Smooth muscle cell (in vitro differentiated cells): ENCODE results near the gene CDH13. TPM values are rescaled to one million over a fixed set of nuclear protein-coding genes. Genes with fewer than 3 reads are reported as not detected.

Experiments
- DNase-seq: peaks from one replicate; lab custom pipeline; 2025; ENCODE audit not compliant: unreplicated experiment; lab: John Stamatoyannopoulos, UW
- H2AFZ ChIP-seq: fragments of 200-600 bp; sonication (generic); 2 replicates; pipeline ENCODE4 v1.6.0; 2016; ENCODE audit warnings: antibody characterized with exemption, low read depth, mild to moderate bottlenecking
- H3F3A ChIP-seq: fragments of 200-600 bp; sonication (generic); 2 replicates; pipeline ENCODE4 v1.6.0; 2017; ENCODE audit warnings: antibody characterized with exemption, low read depth
- H3K27ac ChIP-seq: fragments of 200-600 bp; sonication (generic); 2 replicates; pipeline ENCODE4 v1.5.1; 2016; ENCODE audit warnings: low read depth, mild to moderate bottlenecking
- H3K27me3 ChIP-seq: fragments of 200-600 bp; sonication (generic); 2 replicates; pipeline ENCODE4 v1.6.1; 2016; ENCODE audit warnings: low read depth, mild to moderate bottlenecking
- H3K36me3 ChIP-seq: fragments of 200-600 bp; sonication (generic); 2 replicates; pipeline ENCODE4 v1.5.1; 2016; ENCODE audit warnings: low read depth
- H3K4me1 ChIP-seq: fragments of 200-600 bp; sonication (generic); 2 replicates; pipeline ENCODE4 v1.5.1; 2016; ENCODE audit warnings: low read depth
- H3K4me2 ChIP-seq: fragments of 200-600 bp; sonication (generic); 2 replicates; pipeline ENCODE4 v1.6.0; 2016; ENCODE audit warnings: mild to moderate bottlenecking
- H3K4me3 ChIP-seq: fragments of 200-600 bp; sonication (generic); 2 replicates; pipeline ENCODE4 v1.5.1; 2016; ENCODE audit warnings: mild to moderate bottlenecking
- H3K79me2 ChIP-seq: fragments of 200-600 bp; sonication (generic); 2 replicates; pipeline ENCODE4 v1.6.0; 2016; ENCODE audit warnings: low read depth, mild to moderate bottlenecking
- H3K9ac ChIP-seq: fragments of 200-600 bp; sonication (generic); 2 replicates; pipeline ENCODE4 v1.6.0; 2016; ENCODE audit warnings: low read depth
- H3K9me3 ChIP-seq: fragments of 200-600 bp; sonication (generic); replicated peaks from 2 replicates; pipeline ENCODE4 v1.5.1; 2016; ENCODE audit warnings: low read depth
- H4K20me1 ChIP-seq: fragments of 200-600 bp; sonication (generic); 2 replicates; pipeline ENCODE4 v1.6.0; 2016; ENCODE audit warnings: low read depth
- CTCF ChIP-seq: fragments of 200-600 bp; sonication (generic); IDR thresholded peaks from 2 replicates; pipeline ENCODE4 v1.5.1; 2017; ENCODE audit warnings: borderline replicate concordance, mild to moderate bottlenecking, antibody characterized with exemption; ENCODE audit not compliant: insufficient read depth, poor library complexity, severe bottlenecking
- WGBS: methylation state at CpG from one replicate; pipeline ENCODE4 v1.1.7; 2016; ENCODE audit warnings: low lambda C conversion rate; 5-methylcytosine and 5-hydroxymethylcytosine counted together
- polyA plus RNA-seq: library from polyadenylated mRNA; unstranded; fragments of >200 nt; fragmentation: Nextera tagmentation; extraction: Ambion mirVana; gene quantifications from 2 replicates; pipeline ENCODE4 v1.2.1, GENCODE V29; 2016
- total RNA-seq: library from RNA; depleted of rRNA; stranded (reverse); fragments of >200 nt; gene quantifications from 2 replicates; pipeline ENCODE4 v1.2.3, GENCODE V29; 2014

CDH13 gene
- total and polyA plus RNA-seq, 2 experiments from 2014 or later: 12.1 to 32.2 TPM

DNA sequence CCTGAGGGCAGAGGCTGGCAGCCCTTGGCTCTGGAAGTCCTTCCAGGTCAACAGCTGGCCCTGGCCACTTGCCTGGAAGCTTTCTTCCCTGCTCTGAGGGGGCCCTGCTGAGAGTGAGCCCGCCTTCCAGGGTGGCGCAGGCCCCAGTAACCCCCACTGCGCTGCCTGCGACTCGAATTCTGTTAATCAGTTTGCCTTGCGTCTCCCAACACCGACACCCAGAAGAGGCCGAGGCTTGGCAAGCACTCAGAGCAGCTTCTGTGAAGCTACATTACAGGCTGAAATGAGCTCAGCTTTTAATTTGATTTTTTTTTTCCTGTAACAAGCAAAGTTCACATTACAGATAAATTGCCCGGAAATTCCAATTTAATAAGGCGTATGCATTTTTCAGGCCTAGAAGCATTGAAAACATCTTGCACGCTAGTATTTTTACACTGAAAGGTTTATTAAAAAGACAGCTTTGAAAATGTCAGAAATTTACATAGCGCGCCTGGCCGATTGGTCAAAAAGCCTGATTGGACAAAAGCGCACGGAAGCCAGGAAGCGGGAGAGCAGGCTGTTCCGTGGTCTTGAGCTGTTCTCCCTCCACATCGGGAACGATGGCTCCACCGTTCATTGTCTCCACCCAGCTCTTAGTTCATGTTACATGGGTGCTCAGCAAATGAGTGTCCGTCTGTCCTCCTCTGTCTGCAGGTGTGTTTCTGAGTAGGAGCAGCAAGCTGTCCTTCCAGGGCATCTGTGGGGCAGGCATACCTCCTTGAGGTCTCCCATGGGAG lies 1115.5 kb downstream of the CDH13 start:
- 91% methylated on average over 22 of the region's 22 CpGs for WGBS
- no peaks in the 10 kb centered on the region for H4K20me1 ChIP-seq

GRCh38 chr16:83743241-83743640 lies 1116.5 kb downstream of the CDH13 start:
- Histone ChIP-seq H3K4me2 (no peak overlapping the region), H3F3A (no peaks in the 10 kb centered on the region), H3K9ac (no peak overlapping the region), H3K36me3 (no peaks in the 10 kb centered on the region), H3K4me1 (no peaks in the 10 kb centered on the region), H3K27me3 (no peaks in the 10 kb centered on the region), H3K9me3 (no peaks in the 10 kb centered on the region), H3K79me2 (no peaks in the 10 kb centered on the region), H4K20me1 (no peaks in the 10 kb centered on the region), H3K4me3 (no peak overlapping the region), H3K27ac (no peak overlapping the region), H2AFZ (no peak overlapping the region)
- no peak for TF ChIP-seq CTCF
- WGBS: 94% methylated on average over 4 of the region's 4 CpGs
- DNase-seq: no peak

More for the DNA sequence above, 1115.5 kb downstream of the CDH13 start:
- no peaks in the 10 kb centered on the region for H3K27me3 ChIP-seq
- H3K4me1 ChIP-seq: no peaks in the 10 kb centered on the region
- H3K9me3 ChIP-seq: no peaks in the 10 kb centered on the region
- H3K79me2 ChIP-seq: no peaks in the 10 kb centered on the region
- TF ChIP-seq CTCF: no peak
- no peak overlapping the region for H3K9ac ChIP-seq
- H3F3A ChIP-seq: no peaks in the 10 kb centered on the region
- no peak overlapping the region for H3K27ac ChIP-seq
- H3K4me2 ChIP-seq: no peak overlapping the region
- H3K36me3 ChIP-seq: no peaks in the 10 kb centered on the region
- H2AFZ ChIP-seq: no peak overlapping the region
- H3K4me3 ChIP-seq: no peak overlapping the region
- DNase-seq: no peak

- H3K4me2 ChIP-seq: no peak overlapping the region
- no peak for DNase-seq
- H4K20me1 ChIP-seq: no peaks in the 10 kb centered on the region
- no peak for TF ChIP-seq CTCF
- no peaks in the 10 kb centered on the region for H3K4me1 ChIP-seq
- no peak overlapping the region for H3K4me3 ChIP-seq
- no peaks in the 10 kb centered on the region for H3K9me3 ChIP-seq
- H3K27ac ChIP-seq: no peak overlapping the region
- no peaks in the 10 kb centered on the region for H3K79me2 ChIP-seq
- no peak overlapping the region for H2AFZ ChIP-seq
- no peaks in the 10 kb centered on the region for H3K36me3 ChIP-seq
- H3K9ac ChIP-seq: no peak overlapping the region
- no peaks in the 10 kb centered on the region for H3K27me3 ChIP-seq
- WGBS: 90% methylated on average over 6 of the region's 6 CpGs
- H3F3A ChIP-seq: no peaks in the 10 kb centered on the region
Measured at GRCh38 chr16:83743720-83744119, 1117.0 kb downstream of the CDH13 start.
